Panc1 (cell line): ENCODE measurements around the gene ARHGAP45. TPM values are rescaled to one million over a fixed set of nuclear protein-coding genes. Genes with fewer than 3 reads are reported as not detected.
A peak's percentile ranks its signal among the peaks of the same experiment; 100 is the strongest.

Experiments
- ATAC-seq: fragments of 200-7000 bp; cut with Tn5 transposase; 2 replicates; pipeline ENCODE4 v1.9.1; 2020; ENCODE audit warnings: mild to moderate bottlenecking, moderate library complexity
- BruUV-seq: library from RNA; stranded (reverse); fragments of 400-500 nt; replicated peaks from 2 replicates; lab custom pipeline; 2021; lab: Mats Ljungman, UMichigan
- CTCF ChIA-PET: fragments of 300-600 bp; sonication (Branson Sonifier 250); formaldehyde crosslinking; loops from one replicate; lab custom pipeline; 2022; ENCODE audit warnings: antibody characterized with exemption; lab: Charles Lee
- POLR2A ChIA-PET: fragments of 300-600 bp; sonication (Branson Sonifier 250); formaldehyde crosslinking; loops from one replicate; lab custom pipeline; 2022; ENCODE audit warnings: antibody characterized with exemption; lab: Charles Lee
- DNase-seq: peaks from one replicate; pipeline ENCODE4 v3.0.0-alpha.2; 2010; ENCODE audit warnings: low read depth, low spot score
- H3K27ac ChIP-seq: 2 replicates; pipeline ENCODE4 v1.5.1; 2011; ENCODE audit warnings: mild to moderate bottlenecking, low read length, inconsistent platforms
- H3K27me3 ChIP-seq: fragments of 200-500 bp; sonication (Bioruptor generic); 2 replicates; pipeline ENCODE4 v1.6.0; 2014; ENCODE audit warnings: low read length, inconsistent platforms; ENCODE audit not compliant: control insufficient read depth, insufficient read depth
- H3K36me3 ChIP-seq: fragments of 200-500 bp; sonication (Bioruptor generic); 2 replicates; pipeline ENCODE4 v1.5.1; 2014; ENCODE audit warnings: inconsistent platforms, mild to moderate bottlenecking, low read length, moderate library complexity; ENCODE audit not compliant: control insufficient read depth, insufficient read depth
- H3K4me1 ChIP-seq: 2 replicates; pipeline ENCODE4 v1.5.1; 2011; ENCODE audit warnings: inconsistent platforms, mild to moderate bottlenecking, low read length, moderate library complexity; ENCODE audit not compliant: control insufficient read depth, insufficient read depth
- H3K4me3 ChIP-seq, 2 experiments: 2 replicates each; pipeline ENCODE4 v1.5.1; 2011 to 2012; ENCODE audit warnings: low read depth in 2 of 2, low read length in 2 of 2, mild to moderate bottlenecking in 2 of 2, inconsistent platforms in 1 of 2, moderate library complexity in 1 of 2
- H3K9me3 ChIP-seq: fragments of 200-500 bp; sonication (Bioruptor generic); 2 replicates; pipeline ENCODE4 v1.5.1; 2014; ENCODE audit warnings: low read depth, mild to moderate bottlenecking, inconsistent platforms, low read length, moderate library complexity; ENCODE audit not compliant: control insufficient read depth, insufficient read depth
- CTCF ChIP-seq: fragments of 450-650 bp; IDR thresholded peaks from 2 replicates; pipeline ENCODE4 v1.5.1; 2017; ENCODE audit warnings: mild to moderate bottlenecking
- POLR2AphosphoS5 ChIP-seq: IDR thresholded peaks from 2 replicates; pipeline ENCODE4 v1.6.1; 2012; ENCODE audit warnings: mild to moderate bottlenecking, low read depth, low read length, moderate library complexity
- TCF7L2 ChIP-seq: IDR thresholded peaks from 2 replicates; pipeline ENCODE4 v1.6.1; 2011; ENCODE audit warnings: mild to moderate bottlenecking, low read depth, low read length, inconsistent platforms
- in situ Hi-C: cut with HindIII; loops from 2 replicates; pipeline ENCODE4 v1.10.0; 2016; ENCODE audit warnings: low sequenced_read_pairs, low pct_unique_long_range_greater_than_20kb
- intact Hi-C: fragments of 100-400 bp; cut with micrococcal nuclease; formaldehyde crosslinking; loops from one replicate; pipeline ENCODE4 v1.10.0; 2022; ENCODE audit not compliant: unreplicated experiment
- total RNA-seq: library from RNA; stranded (reverse); gene quantifications from one replicate; pipeline ENCODE4 v1.2.1, GENCODE V29; 2021; ENCODE audit not compliant: unreplicated experiment
- TF ChIP-seq, protein P1 (sequence below), 2 experiments: IDR thresholded peaks; 2 replicates each; pipeline ENCODE4 v1.6.1; 2011 to 2012; ENCODE audit warnings: low read depth in 2 of 2, control low read depth in 1 of 2, low read length in 1 of 2, mild to moderate bottlenecking in 1 of 2, moderate library complexity in 1 of 2; ENCODE audit not compliant: insufficient read depth in 1 of 2

Gene ARHGAP45
- total RNA-seq, 1 experiment from 2014 or later: 27.8 TPM

- Histone ChIP-seq H3K27ac (no peak overlapping the region), H3K27me3 (no peaks in the 10 kb centered on the region), H3K36me3 (no peaks in the 10 kb centered on the region), H3K4me3 (no peak overlapping the region), H3K9me3 (no peaks in the 10 kb centered on the region), H3K4me1 (peaks cover 8% of the 10 kb centered on the region)
- in situ Hi-C loops: no loop called here
- no peak for DNase-seq
- ChIA-PET POLR2A (no interaction called here), CTCF (interaction anchor here (0.6 kb wide), 1 partner anchor 571 kb away, joined by 9 read pairs; no protein-coding TSS in a partner anchor)
- intact Hi-C loops: no loop called here
- ATAC-seq: no peak
- BruUV-seq: no TSS peak
- TF ChIP-seq TCF7L2 (no peak), POLR2AphosphoS5 (no peak)
Observed at GRCh38 chr19:1072371-1073015, 5.5 kb downstream of the ARHGAP45 start.

GRCh38 chr19:1073063-1073955, 6.3 kb downstream of the ARHGAP45 start:
- no peaks in the 10 kb centered on the region for H3K36me3 ChIP-seq
- H3K9me3 ChIP-seq: no peaks in the 10 kb centered on the region
- in situ Hi-C loops: no loop called here
- no peak overlapping the region; the same call in 1 of the 2 replicates for H3K27ac ChIP-seq
- H3K4me3 ChIP-seq: no peak overlapping the region
- H3K27me3 ChIP-seq: no peaks in the 10 kb centered on the region
- DNase-seq (no peak), ATAC-seq (0 out of 2 replicates have a peak, but pooled peaks have one; percentile 5)
- ChIA-PET CTCF (no interaction called here), POLR2A (no interaction called here)
- TF ChIP-seq CTCF: no peak
- TF ChIP-seq TCF7L2: no peak
- TF ChIP-seq, protein P1, sequence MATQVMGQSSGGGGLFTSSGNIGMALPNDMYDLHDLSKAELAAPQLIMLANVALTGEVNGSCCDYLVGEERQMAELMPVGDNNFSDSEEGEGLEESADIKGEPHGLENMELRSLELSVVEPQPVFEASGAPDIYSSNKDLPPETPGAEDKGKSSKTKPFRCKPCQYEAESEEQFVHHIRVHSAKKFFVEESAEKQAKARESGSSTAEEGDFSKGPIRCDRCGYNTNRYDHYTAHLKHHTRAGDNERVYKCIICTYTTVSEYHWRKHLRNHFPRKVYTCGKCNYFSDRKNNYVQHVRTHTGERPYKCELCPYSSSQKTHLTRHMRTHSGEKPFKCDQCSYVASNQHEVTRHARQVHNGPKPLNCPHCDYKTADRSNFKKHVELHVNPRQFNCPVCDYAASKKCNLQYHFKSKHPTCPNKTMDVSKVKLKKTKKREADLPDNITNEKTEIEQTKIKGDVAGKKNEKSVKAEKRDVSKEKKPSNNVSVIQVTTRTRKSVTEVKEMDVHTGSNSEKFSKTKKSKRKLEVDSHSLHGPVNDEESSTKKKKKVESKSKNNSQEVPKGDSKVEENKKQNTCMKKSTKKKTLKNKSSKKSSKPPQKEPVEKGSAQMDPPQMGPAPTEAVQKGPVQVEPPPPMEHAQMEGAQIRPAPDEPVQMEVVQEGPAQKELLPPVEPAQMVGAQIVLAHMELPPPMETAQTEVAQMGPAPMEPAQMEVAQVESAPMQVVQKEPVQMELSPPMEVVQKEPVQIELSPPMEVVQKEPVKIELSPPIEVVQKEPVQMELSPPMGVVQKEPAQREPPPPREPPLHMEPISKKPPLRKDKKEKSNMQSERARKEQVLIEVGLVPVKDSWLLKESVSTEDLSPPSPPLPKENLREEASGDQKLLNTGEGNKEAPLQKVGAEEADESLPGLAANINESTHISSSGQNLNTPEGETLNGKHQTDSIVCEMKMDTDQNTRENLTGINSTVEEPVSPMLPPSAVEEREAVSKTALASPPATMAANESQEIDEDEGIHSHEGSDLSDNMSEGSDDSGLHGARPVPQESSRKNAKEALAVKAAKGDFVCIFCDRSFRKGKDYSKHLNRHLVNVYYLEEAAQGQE (IDR thresholded peaks at IDR 0.05; ENCODE audit: insufficient read depth in 1 of 2, low read depth in 2 of 2, low read length in 1 of 2): no peak
- peaks cover 8% of the 10 kb centered on the region for H3K4me1 ChIP-seq
- intact Hi-C loops: no loop called here
- BruUV-seq: no TSS peak
